Mucosa of descending colon (tissue), 3 donors: Measurements from ENCODE around the gene SULF2. TPM values are rescaled to one million over a fixed set of nuclear protein-coding genes. Genes with fewer than 3 reads are reported as not detected.

Experiments used
- ATAC-seq: fragments of 200-7000 bp; cut with Tn5 transposase; one replicate; pipeline ENCODE4 v1.9.1; 2020; ENCODE audit warnings: mild to moderate bottlenecking, moderate library complexity
- DNase-seq, 3 donors: peaks; one replicate each; pipeline ENCODE4 v3.0.0-alpha.2; 2020
- H3K36me3 ChIP-seq: fragments of 200-600 bp; one replicate; pipeline ENCODE4 v1.8.0; 2021; ENCODE audit warnings: low read depth, mild to moderate bottlenecking
- H3K4me1 ChIP-seq: fragments of 200-600 bp; one replicate; pipeline ENCODE4 v1.8.0; 2021; ENCODE audit warnings: low read depth, mild to moderate bottlenecking
- H3K4me3 ChIP-seq: fragments of 200-600 bp; one replicate; pipeline ENCODE4 v1.8.0; 2021; ENCODE audit warnings: mild to moderate bottlenecking
- H3K9me3 ChIP-seq: fragments of 200-600 bp; one replicate; pipeline ENCODE4 v1.8.0; 2021; ENCODE audit warnings: mild to moderate bottlenecking
- CTCF ChIP-seq: fragments of 200-600 bp; IDR thresholded peaks from one replicate; pipeline ENCODE4 v1.8.0; 2022; ENCODE audit warnings: antibody characterized with exemption, mild to moderate bottlenecking
- intact Hi-C, 2 donors: fragments of 100-400 bp; cut with DNase I in 1 of 2; cut with micrococcal nuclease in 1 of 2; formaldehyde crosslinking; loops; one replicate each; pipeline versions ENCODE4 v1.11.0 to v1.11.1; 2022; cut with DNase I, micrococcal nuclease
- total RNA-seq, 3 donors: library from RNA; stranded (reverse); fragmentation: NEBNext Ultra II Directional in 2 of 3; extraction: Animal tissue kit (Norgen Biotek cat#: 25700) in 2 of 3; gene quantifications; one replicate each; pipeline versions ENCODE4 v1.2.1 to v1.2.4, GENCODE V29; 2021 to 2023
- donor health status: DM: no; HTN: no; CAD: no; lungs with moderate emphysema.
- donor health status: DM: no; HTN: no; CAD: no.
- donor health status: DM: no; HTN: yes; CAD: no.

SULF2 gene
- total RNA-seq, 3 donors from 2014 or later = 102 to 181 (median 144) TPM

GRCh38 chr20:47660983-47661700 is 124.1 kb downstream of the SULF2 start:
- no peaks in the 10 kb centered on the region for H3K4me1 ChIP-seq
- TF ChIP-seq CTCF = no peak
- intact Hi-C loops = loop anchor here in 1 of 2 donors (5.0 to 10.0 kb wide), 2 partner anchors 124 to 961 kb away; partner anchors contain the start of gene SULF2
- no peaks in the 10 kb centered on the region for H3K36me3 ChIP-seq
- DNase-seq (no peak), ATAC-seq (no peak)
- no peaks in the 10 kb centered on the region for H3K9me3 ChIP-seq
- H3K4me3 ChIP-seq = no peak overlapping the region

GRCh38 chr20:47660602-47660905 is 124.7 kb downstream of the SULF2 start:
- ATAC-seq (no peak), DNase-seq (no peak)
- no peaks in the 10 kb centered on the region for H3K36me3 ChIP-seq
- H3K4me3 ChIP-seq = no peak overlapping the region
- no peak for TF ChIP-seq CTCF
- no peaks in the 10 kb centered on the region for H3K4me1 ChIP-seq
- intact Hi-C loops = loop anchor here in 1 of 2 donors (5.0 to 10.0 kb wide), 2 partner anchors 124 to 962 kb away; partner anchors contain the start of gene SULF2
- H3K9me3 ChIP-seq = no peaks in the 10 kb centered on the region

- DNase-seq (no peak), ATAC-seq (no peak)
- intact Hi-C loops = loop anchor here in 1 of 2 donors (5.0 to 10.0 kb wide), 2 partner anchors 125 to 962 kb away; partner anchors contain the start of gene SULF2
- Histone ChIP-seq H3K4me3 (no peak overlapping the region), H3K9me3 (no peaks in the 10 kb centered on the region), H3K4me1 (no peaks in the 10 kb centered on the region), H3K36me3 (no peaks in the 10 kb centered on the region)
- TF ChIP-seq CTCF = no peak
These were observed 125.2 kb downstream of the SULF2 start for GRCh38 chr20:47659904-47660601.

GRCh38 chr20:47656318-47656717 is 129.0 kb downstream of the SULF2 start:
- DNase-seq (no peak), ATAC-seq (no peak)
- Histone ChIP-seq H3K36me3 (no peaks in the 10 kb centered on the region), H3K9me3 (no peaks in the 10 kb centered on the region), H3K4me1 (no peaks in the 10 kb centered on the region), H3K4me3 (no peak overlapping the region)
- TF ChIP-seq CTCF = no peak
- intact Hi-C loops = no loop called here

GRCh38 chr20:47655635-47656034 is 129.6 kb downstream of the SULF2 start:
- intact Hi-C loops = no loop called here
- Histone ChIP-seq H3K4me1 (no peaks in the 10 kb centered on the region), H3K4me3 (no peak overlapping the region), H3K36me3 (no peaks in the 10 kb centered on the region), H3K9me3 (no peaks in the 10 kb centered on the region)
- TF ChIP-seq CTCF = no peak
- no peak for DNase-seq
- ATAC-seq = no peak
